ENCODE data around the gene CRYAB.
"Not testable (repeated sequence)": the region's sequence is repeated elsewhere in the genome, so short reads cannot be mapped to it uniquely, and the experiment has no call there.

Gene CRYAB

DNA sequence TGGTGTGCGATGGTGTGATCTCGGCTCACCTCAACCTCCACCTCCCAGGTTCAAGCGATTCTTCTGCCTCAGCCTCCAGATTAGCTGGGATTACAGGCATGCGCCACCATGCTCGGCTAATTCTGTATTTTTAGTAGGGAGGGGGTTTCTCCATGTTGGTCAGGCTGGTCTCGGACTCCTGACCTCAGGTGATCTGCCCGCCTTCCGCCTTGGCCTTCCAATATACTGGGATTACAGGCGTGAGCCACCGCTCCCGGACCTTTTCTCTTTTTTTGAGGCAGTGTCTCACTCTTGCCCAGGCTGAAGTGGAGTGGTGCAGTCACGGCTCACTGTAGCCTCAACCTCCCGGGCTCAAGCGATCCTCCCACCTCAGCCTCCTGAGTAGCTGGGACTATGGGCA is 21.6 kb upstream of the CRYAB start:
- DNase-seq, result not testable (repeated sequence)

DNA sequence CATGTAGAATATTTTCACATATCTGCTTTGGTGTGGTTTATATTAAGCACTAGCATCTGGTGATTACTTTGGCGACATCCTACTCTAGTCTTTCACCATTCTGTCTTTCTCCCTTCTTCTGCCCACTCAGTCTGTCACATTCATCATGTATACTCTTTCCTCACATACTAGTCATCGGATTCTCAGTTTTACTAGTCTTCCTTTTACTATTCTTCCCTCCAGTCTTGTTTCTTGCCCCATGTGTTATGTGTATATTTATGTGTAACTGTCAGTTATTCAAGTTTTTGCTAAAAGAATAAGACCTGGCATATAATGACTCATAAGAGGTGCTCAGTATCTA is 21.0 kb upstream of the CRYAB start:
- no peak for DNase-seq

DNA sequence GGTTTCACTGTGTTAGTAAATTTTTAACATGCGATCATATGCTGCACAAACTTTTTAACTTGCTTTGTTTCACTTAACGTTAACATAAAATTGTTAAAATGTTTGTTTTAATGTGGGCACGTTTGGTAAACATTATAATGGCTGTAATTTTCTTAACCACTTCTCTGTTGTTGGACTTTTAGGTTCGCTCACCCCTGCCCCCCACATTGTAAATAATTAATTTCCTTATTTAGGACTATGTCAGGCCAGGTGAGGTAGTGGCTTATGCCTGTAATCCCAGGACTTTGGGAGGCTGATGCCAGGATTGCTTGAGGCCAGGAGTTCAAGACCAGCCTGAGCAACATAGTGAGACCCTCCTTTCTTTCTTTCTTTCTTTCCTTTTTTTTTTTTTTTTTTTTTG is 18.9 kb upstream of the CRYAB start:
- no peak for DNase-seq

DNA sequence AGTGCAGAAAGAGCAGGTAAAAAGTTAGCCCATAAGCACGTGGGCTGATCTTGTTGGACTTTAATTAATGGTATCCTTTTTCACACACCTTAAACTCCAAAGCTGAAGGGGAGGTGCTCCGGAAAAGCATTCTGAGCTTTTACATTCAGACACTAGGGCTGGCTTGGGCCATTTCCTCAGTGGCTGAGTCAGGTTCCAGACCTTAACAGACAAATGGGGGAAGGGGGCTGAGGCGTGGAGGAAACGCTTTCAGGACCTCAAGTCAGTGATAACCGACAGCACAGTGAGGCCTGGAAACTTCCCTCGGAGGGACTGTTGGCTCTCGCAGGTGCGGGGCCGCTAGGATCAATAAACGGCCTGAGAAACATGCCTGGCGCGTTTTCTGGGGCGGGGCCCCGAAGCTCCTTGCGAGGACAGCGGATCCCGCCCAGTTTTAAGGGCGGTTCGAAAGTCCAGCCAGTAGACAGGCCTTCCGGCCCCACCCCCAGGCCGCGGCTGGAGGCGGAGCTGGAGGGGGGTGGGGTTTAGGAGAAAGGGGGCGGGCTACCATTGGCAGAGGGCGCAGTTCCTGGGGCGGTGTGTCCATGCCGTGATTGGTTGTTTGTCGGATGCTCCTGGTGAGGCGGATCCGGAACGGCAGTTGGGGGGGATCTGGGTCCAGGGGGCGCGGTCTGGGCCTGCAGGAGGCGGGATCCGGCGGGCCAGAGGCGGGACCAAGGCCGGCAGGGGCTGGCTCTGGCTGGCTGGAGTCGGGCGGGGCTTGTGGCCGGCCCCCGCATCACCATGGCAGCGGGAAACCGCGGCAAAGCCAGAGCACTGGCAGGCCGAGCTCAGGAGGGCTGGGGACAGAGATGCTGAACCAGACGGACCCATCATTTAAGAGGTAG is 15.2 kb upstream of the CRYAB start:
- DNase-seq, result peak; percentile 98

DNA sequence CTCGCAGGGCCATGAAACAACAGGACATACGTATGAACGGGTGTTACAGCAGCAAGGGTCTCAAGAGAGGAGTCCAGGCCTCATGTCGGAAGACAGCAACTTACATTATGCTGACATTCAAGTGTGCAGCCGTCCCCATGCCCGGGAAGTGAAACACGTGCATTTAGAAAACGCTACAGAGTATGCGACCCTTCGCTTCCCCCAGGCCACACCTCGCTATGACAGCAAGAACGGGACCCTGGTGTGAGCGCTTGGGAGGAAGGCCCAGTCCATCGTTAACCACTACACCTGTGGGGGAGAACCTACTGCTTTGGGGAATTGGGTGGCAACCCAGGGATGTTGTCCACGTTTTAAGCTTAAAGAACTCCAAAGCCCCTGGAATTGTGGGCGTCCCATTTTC is 14.4 kb upstream of the CRYAB start:
- no peak for DNase-seq

DNA sequence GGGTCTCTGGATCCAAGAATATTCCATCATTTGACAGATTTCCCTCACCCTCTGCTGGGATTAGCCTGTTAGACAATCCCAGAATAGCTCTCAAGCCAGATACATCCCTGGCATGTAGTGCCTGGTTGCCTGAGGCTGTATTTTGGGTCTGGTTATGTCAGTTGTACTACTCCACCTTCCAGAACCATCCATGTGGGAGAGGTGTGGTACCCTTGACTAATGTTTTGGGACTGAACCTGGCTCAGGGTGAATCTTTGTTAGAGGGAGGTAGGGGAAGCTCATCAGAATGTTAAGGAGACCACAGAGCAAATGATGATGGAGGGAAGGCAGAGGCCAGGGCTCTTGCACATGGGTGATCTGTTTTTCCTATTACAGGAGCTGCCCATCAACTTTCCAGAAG is 12.4 kb upstream of the CRYAB start:
- DNase-seq, result no peak

DNA sequence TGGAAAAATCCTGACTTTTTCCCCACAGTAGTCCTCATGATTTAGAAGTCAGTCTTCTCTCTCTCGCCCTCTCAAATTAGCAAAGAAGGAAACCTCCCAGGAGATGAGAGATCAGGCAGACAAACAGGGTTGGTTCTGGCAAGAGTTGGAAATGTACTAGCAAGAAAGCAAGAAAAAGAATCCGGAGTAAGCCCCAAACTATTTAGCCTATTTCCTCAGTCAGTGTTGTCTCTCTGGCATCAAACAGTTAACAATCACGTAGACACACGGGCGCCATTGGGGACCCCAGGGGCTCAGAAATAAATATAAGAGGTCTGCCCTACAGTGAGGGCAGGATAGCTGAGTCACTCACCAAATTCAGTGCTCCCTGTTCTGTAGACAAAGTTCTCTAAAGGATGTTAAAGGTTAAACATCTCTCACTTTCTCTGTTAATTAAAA is 11.8 kb upstream of the CRYAB start:
- DNase-seq, result no peak

DNA sequence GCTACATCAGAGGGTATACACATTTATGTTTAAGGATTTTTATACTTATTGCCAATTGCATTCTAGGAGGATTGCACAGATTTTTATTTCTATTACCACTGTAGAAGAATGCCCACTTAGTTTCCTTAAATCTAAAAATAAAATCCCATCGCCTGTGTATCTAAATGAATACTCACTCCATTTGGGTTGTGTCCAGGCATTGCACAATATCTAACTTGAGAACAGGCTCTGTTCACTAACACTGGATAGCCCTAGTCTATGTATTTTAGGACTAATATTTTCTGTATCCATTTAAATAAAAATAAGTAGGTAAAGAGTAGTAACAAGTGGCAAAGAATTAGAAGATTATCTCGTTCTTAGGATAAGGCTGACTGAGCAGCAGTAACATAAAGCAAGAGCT is 11.2 kb upstream of the CRYAB start:
- DNase-seq, result no peak

DNA sequence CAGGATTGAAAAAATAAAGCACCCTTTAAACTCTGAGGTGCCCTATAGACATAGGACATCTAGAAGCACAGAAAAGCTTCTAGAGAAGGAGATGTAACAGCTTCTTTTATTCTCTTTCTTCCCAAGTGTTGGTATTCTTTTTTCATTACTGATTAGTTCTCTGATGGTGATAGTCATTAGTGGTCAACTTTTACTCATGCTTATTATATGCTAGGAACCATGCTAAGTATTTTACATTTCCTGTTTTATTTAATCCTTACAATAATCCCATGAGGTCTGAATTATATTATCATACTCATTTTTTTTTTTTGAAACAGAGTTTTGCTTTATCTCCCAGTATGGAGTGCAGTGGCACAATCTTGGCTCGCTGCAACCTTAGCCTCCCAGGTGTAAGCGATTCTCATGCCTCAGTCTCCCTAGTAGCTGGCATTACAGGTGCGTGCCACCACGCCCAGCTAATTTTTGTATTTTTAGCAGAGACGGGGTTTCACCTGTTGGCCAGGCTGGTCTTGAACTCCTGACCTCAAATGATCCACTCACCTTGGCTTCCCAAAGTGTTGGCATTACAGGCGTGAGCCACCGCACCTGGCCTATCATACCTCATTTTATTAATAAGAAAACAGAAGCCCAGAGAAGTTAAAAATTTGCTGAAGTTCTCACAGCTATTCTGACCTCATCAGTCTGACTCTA is 10.1 kb upstream of the CRYAB start:
- DNase-seq, result no peak

DNA sequence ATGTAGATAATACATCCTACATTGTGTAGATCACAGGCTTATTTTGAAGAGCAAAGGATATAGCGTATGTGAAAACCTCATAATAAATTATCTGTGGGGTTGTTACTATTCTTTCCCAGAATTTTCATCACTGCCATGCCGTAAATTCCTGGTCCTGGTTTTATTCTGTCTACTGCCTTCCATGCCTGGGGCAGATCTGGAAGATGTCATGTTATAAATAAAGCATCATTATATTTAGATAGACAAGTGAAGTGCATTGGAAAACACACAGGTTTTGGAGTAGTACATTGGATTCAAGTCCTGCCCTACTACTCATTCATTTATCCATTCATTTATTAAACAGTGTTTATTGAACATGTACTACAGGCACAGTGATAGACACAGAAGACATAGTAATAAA is 9.3 kb upstream of the CRYAB start:
- DNase-seq, result no peak

DNA sequence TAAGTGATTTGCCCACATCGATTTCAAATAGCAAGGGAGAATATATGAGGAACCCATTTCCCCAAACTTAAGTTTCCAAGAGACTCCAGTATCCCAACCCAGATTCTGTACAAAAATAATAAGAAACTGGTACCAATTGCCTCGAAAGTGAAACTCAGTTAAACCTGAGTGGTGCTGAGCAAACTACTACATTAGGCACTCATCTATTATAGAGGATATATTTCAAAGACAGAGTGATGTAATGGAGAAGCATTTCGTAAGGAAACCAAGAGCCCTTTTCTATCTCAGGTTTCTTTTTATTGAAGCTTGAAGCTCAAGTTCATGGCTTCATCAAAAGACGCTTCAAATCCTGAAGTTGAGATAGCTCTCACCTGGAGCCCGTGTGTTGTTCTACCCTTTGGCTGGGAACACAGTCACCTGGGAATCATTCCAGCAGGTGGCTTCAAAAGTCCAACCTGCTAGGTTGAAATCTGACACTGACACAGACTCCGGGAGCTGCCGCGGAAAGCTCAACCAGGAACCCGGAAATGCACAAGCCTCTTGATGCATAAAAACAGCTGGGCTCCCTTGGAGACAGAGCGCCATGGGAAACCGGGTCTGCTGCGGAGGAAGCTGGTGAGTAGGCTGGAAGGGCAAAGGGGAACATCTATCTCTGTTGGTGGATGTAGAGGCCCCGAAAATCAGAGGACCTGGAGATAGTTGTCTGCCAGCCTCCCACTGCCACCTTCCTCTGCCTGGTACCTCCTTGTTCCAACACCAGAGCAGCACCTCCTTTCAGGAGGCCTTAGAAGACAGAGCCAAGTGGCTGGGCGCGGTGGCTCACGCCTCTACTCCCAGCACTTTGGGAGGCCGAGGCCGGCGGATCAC is 7.1 kb upstream of the CRYAB start, which contains the start of gene C11orf52:
TSS of gene C11orf52 (plus strand) at position 524 of the 867 bp plus-strand sequence. CDS start at position 584, 60 bp downstream.
- peak; percentile 84 for DNase-seq

DNA sequence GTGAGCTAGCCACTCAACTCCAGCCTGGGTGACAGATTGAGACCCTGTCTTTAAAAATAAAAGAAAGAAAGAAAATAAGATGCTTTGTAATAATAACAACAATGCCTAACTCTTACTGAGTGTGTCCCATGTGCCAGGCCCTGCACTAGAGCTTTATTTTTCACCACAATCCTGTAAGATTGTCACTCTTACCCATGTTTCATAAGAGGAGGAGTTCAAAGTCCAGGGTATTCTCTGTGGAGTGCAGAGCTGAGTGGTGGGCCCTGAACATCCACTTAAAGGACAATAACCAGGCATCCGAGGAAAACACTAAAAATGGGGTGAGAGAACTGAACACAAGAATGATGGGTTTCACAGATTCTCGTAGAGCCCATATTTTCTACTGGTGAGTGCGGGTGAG is 6.2 kb upstream of the CRYAB start:
- no peak for DNase-seq

DNA sequence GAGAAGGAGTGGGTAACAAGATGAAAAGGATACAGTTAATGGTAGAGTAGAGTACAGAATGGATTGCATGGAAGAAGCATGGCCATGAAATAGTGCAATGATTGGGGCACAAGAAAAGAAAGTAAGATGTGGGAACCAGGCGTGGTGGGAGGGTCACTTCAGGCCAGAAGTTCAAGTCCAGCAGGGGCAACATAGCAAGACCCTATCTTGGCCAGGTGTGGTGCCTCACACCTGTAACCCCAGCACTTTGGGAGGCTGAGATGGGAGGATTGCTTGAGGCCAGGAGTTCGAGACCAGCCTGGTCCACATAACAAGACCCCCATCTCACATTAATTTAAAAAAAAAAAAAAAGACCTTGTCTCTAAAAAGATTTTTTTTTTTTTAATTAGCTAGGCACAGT is 5.7 kb upstream of the CRYAB start:
- no peak for DNase-seq

DNA sequence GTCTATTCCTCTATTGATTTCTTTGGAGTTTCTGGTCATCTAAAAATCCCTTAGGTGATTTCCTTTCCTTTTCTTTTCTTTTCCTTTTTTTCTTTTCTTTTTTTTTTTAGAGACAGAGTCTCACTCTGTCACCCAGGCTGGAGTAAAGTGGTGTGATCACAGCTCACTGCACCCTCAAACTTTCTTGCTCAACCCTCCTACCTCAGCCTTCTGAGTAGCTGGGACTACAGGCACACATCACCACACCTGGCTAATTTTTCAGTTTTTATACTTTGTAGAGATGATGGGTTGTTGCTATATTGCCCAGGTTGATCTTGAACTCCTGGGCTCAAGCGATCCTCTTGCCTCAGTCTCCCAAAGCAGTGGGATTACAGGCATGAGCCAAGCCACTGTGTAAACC is 5.2 kb upstream of the CRYAB start:
- no peak for DNase-seq

DNA sequence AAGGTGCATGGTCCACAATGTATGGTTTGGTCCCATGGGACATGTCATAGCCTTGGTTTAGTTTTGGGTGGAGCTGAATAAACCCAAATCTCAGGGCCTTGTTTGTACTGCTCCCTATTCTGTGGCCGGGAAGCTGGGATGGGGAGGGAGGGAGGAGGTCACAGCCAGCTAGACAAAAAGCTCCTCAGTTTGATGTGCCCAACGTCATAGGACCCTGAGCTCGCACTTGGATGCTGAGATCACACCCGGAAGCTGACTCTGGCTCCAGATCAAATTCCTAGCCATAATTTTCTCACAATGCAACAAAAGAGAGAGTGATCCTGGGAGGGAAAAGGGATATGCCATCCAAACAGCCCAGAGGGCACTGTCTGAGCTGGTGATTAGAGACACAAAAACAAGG is 2.4 kb upstream of the CRYAB start:
- DNase-seq, result no peak

DNA sequence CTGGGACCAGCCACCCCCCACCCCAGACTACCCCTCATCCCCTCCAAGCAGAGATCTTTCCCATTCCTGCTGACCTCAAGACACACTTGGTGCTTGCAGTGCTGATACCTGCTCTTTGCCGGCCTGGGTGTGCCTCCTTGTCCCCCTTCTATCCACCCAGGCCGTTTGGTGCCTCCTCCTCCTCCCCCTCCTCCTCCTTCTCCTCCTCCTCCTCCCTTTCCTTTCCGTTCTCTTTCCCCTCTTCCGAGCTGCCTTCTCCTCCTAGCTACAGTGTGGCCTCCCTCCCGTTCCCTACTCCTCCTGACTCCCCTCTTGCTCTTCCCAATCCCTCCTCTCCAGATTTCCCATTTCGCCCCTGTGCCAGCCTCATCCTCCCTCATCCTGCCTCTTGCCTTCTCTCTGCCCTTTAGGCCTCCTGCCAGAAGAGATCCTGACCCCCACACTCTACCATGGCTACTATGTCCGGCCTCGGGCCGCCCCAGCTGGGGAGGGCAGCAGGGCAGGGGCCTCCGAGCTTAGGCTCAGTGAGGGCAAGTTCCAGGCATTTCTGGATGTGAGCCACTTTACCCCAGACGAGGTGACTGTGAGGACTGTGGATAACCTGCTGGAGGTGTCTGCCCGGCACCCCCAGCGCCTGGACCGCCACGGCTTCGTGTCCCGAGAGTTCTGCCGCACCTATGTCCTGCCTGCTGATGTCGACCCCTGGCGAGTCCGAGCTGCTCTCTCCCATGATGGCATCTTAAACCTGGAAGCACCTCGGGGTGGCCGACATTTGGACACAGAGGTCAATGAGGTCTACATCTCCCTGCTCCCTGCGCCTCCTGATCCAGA is 1.7 kb upstream of the CRYAB start:
- DNase-seq, result no peak

DNA sequence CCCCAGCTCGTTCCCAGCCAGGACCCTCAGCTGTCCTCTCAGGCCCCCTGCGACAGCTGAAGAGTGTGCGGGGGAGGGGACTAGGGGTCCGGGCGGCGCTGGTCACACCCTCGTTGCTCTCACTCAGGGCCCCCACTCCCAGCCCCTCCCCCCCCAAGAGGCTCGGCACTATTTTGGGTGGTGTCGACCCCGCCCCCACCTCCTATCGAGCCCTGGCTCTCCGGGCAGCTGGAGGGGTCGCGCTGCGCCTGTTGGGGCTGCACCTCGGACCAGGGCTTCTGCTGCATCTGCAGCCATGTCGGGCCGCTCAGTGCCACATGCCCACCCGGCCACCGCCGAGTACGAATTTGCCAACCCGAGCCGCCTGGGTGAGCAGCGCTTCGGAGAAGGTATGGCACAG is 965 bp upstream of the CRYAB start, which contains the start of gene HSPB2:
TSS of gene HSPB2 (plus strand) at position 200 of the 400 bp plus-strand sequence. CDS start at position 296, 96 bp downstream.
- DNase-seq, result no peak

DNA sequence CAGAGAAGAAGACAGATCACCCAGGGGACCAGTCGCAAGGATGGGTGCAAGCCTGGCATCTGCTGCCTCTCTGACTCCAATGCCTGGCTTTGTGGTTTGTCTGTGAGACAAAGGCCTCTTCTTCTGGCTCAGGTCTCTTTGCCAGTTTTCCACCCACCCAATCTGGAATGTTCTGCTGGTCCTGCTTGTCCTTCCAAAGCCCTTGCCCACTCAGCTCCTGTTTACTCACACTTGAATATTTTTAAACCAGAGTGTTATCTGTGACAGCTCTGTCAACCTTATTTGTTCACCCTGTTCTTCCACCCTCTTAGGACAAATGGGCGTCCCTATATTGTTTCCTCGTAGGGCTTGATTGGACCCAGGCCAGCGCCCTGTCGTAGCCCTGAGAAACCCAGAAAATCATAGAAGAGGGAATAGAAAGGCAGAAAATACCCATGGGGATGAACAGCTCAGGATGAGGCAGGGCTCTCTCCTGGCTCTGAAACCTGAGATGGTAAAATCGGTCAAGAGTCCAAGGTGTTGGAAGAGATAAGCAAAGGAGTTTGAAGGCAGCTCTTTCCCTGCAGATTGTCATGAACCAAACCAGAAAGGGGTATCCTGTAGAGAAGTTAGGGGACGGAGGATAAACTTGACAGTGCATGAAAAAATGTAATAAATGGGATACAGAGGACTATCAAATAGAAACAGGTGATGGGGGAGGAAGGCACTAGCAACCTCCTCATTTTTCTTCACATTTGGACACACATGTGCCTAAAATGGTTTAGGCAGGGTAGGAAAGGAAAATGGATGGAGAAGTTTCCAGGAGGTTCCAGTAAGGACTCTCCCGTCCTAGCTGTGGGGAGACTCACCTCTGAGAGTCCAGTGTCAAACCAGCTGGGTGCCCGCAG is 651 bp downstream of the CRYAB start:
- no peak for DNase-seq

DNA sequence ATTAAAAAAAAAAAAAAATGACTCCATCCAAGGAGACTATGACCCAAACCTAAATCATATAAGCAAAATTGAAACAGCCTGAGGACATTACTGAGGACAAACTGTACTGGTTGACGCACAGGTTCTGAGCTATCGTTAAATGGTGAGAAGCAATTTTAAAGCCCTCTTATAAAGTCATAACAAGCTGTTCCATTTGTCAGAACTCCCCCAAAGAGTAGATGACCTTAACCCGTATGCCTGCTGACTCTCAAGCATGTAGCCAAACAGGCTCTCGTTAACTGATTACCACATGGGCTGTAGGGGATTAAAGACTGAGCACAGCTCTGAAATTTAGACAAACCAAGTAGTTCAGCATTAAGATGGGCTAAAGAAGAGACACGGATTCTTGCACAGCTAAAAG is 2.2 kb downstream of the CRYAB start:
- DNase-seq, result no peak

DNA sequence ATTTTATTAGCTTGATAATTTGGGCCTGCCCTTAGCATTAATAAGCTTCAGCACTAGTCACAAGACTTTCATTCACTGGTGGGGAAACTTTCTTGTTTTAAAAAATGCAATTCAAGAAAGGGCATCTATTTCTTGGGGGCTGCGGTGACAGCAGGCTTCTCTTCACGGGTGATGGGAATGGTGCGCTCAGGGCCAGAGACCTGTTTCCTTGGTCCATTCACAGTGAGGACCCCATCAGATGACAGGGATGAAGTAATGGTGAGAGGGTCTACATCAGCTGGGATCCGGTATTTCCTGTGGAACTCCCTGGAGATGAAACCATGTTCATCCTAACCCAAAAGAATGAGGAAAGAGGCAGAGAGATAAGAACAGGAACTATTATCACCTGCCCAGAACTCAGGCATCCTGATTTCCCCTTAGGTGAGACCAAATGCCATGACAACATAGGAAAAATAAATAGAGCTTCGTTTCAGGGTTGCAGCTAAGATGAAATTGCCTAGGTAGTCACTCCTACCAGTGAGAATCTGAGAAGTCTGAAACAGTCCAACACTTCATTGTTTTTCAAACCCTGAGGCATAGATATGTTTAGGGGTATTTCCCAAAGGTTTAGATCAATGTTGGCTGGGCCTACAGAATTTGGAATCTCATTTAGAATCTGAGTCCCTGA is 2.8 kb downstream of the CRYAB start:
- no peak for DNase-seq

DNA sequence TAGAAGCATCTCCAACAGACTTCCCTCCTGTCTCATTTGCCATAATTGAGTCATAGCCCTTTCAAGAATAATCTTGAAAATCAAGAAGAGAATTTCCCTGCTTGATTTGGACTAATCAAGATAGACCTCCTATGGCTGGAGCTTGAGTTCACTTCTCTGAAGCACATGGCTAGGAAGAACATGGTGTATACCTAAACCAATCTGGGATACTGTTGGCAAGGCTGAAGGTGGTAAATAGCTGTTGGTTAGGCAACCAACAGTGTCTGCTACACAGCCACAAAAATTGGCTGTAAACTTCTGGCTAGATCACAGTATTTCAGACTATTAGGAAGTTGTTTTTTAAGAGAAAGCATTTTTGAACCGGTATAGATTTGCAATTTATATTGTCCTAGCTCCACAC is 4.9 kb downstream of the CRYAB start:
- no peak for DNase-seq

Measured in COR-L47 (cell line).